ENCODE measurements around the gene NR1H4.
"Not testable (repeated sequence)": the region's sequence is repeated elsewhere in the genome, so short reads cannot be mapped to it uniquely, and the experiment has no call there.

NR1H4 gene

DNA sequence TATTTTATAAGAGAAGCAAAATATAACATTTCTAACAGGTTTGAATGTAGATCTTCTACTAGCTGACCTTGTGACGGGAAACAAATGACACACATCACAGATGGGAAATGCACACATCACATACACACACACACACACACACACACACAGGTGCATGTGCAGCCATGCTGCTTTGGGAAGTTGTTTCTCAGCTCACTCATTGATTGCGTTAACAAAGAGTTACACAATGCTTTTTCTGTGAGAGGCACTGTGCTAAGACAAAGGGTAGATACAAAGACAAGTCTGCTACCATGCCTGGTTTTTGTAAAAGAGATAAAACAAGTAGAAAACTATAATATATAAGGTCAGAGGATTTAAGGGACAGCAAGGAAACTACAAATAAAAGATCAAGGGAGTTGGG lies 1.3 kb upstream of the NR1H4 start:
- DNase-seq (ENCODE audit: low read depth in 1 of 2, low spot score in 1 of 2) = no peak

GRCh38 chr12:100473050-100473715 lies 483 bp upstream of the NR1H4 start:
- no peak for DNase-seq (ENCODE audit: low read depth in 1 of 2, low spot score in 1 of 2)

DNA sequence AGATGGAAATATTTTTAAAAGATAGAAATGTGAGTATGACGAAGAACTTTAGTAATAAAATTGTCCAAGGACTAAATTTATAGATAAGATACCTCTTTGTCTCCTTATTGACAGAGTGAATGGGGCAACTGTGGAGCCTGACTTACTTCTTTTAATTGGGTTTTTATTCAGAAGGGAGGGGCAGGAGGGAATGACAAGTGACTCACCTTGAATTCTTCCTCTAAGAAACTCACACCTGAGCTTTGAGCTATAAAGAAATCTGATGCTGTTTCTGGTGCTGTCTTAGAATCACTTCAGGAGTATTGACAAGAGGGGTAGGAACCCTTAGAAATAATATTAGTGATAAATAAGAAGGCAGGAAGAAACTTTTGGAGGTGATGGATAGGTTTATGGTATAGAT lies 951 bp downstream of the NR1H4 start:
- no peak for DNase-seq (ENCODE audit: low read depth in 1 of 2, low spot score in 1 of 2)

DNA sequence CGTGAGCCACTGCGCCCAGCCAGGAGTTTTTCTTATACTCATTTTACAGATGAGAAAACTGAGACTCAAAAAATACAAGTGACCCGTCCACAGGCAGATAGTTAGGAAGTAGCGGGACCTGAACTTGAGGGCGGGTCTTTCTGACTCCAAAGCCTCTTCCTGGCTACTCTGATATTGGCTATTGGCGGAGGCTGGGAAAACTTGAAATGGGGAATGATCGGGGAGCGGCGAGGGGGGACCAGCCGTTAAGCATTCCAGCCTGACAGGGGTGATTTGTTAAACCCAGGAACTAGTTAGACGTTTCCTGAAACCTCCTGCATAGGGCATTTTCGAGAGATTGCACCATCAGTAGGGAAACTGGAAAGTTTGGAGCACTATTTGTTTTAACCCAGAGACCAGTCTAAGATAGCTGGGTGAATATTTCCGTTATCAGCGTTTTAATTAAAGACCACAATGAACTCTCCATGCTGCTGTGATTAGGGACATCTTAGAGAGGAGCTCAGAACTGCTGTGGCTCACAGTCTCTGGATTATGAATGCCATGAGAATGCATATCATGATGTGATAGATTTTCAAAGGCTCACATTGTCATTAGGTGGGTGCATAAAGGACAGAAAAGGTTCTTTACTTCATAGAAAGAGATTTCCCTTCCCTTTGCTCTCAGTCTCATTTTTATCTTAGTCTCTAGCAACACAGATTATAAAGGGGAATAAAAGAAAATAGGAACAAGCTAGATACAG lies 2.5 kb downstream of the NR1H4 start:
- DNase-seq (ENCODE audit: low read depth in 1 of 2, low spot score in 1 of 2) = no peak

GRCh38 chr12:100481021-100481420 lies 7.4 kb downstream of the NR1H4 start:
- DNase-seq (ENCODE audit: low read depth in 1 of 2, low spot score in 1 of 2) = no peak

- DNase-seq (ENCODE audit: low read depth in 1 of 2, low spot score in 1 of 2) = no peak
These were observed 10.7 kb downstream of the NR1H4 start for GRCh38 chr12:100484183-100484886.

GRCh38 chr12:100484891-100485471 lies 11.3 kb downstream of the NR1H4 start:
- DNase-seq (ENCODE audit: low read depth in 1 of 2, low spot score in 1 of 2) = no peak

DNA sequence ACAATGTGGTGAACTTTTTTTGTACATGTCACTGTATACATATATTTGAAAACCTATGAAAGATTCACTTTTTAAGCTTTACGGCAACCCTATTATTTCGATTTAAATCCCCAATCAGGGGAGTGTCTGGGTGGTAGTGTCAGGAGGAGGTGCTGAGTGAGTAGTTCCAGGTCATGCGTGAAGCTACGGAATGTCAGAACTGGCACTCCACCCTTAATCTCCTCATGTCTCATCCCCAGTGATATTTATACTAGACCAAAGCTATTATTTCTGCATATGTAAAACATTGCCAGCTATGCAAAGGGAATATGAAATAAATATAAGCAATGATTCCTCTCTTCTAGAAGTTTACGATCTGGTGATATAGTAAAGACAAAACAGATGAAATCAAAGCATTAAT lies 12.3 kb downstream of the NR1H4 start:
- DNase-seq (ENCODE audit: low read depth in 1 of 2, low spot score in 1 of 2) = no peak

DNA sequence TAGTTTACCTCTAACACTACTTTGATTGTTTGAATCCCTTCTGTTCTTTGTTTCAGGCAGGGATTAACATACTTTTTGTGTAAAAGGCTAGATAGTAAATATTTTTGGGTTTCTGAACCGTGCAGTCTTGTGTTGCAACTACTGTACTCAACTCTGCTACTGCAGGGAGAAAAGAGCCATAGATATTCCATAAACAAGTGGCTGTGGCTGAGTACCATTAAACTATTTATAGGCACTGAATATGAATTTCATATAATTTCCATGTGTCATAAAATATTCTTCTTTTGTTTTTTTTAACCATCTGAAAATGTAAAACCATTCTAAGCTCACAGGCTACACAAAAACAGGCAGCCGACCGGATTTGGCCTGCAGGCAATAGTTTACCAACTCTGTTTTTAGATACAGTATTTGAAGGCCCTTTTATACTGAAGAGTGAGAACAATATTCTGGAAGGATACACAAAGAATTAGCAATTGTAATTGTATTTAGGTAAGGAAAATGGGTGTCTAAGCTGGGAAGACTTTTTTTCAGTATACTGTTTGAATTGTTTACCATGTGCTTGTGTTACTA lies 15.7 kb downstream of the NR1H4 start:
- DNase-seq (ENCODE audit: low read depth in 1 of 2, low spot score in 1 of 2) = no peak

GRCh38 chr12:100490056-100490455 lies 16.4 kb downstream of the NR1H4 start:
- DNase-seq (ENCODE audit: low read depth in 1 of 2, low spot score in 1 of 2) = no peak

DNA sequence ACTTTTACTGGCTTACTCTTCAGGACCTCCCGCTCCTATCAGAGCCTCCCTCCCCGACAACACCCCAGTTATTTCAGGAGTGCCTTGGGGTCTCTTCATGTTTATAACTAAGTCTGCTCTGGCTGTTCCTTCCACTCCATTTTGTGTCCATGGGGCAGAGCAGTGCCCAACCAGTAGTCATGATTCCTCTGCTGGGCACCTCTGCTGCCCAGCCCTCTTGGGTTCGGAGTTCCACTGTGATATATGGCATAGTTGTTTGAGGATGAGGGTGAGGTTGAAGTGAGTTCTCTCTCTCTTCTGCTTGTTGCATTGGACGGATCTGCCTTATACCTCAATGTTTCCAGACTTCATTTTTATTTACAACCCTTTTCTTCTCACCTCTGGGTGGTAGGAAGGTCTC lies 17.4 kb downstream of the NR1H4 start:
- no peak for DNase-seq (ENCODE audit: low read depth in 1 of 2, low spot score in 1 of 2)

- no peak for DNase-seq (ENCODE audit: low read depth in 1 of 2, low spot score in 1 of 2)
These were observed 19.8 kb downstream of the NR1H4 start for GRCh38 chr12:100493396-100494012.

DNA sequence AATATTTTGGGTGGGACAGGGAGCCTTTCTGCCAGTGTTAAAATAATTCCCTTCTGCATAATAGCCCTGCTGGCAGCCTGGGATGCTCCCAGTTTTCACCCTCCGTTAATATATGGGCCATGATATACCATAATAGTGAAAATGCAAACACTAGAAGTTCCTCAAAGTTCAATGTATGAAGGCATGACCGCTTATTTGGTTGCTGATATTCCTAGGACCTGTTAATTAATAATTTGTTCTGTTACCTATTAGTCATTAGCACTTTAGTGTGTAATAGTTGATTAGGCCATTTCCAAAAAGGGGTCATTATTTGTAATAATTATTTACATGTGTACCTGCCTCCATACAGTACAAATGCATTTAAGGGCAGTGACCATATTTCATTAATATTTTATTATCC lies 20.4 kb downstream of the NR1H4 start:
- no peak for DNase-seq (ENCODE audit: low read depth in 1 of 2, low spot score in 1 of 2)

DNA sequence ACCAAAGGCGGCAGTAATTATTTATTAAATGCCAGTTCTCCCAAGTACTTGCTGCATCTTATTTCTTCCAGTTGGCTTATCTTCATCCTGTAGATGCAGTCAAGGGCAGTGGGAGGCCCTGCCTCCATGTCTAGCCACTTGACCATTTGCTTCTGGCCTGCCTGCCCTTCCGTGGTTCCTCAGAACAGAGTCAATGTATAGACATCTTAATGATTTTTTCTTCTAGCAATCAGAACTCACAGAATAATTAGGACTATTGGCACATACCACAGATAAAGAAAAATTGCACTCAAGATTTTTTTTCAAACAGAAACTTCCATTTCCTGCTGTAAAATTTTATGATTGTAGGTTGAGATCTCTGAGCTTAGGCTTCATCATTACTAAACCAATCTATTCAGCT lies 20.9 kb downstream of the NR1H4 start:
- DNase-seq (ENCODE audit: low read depth in 1 of 2, low spot score in 1 of 2) = no peak

DNA sequence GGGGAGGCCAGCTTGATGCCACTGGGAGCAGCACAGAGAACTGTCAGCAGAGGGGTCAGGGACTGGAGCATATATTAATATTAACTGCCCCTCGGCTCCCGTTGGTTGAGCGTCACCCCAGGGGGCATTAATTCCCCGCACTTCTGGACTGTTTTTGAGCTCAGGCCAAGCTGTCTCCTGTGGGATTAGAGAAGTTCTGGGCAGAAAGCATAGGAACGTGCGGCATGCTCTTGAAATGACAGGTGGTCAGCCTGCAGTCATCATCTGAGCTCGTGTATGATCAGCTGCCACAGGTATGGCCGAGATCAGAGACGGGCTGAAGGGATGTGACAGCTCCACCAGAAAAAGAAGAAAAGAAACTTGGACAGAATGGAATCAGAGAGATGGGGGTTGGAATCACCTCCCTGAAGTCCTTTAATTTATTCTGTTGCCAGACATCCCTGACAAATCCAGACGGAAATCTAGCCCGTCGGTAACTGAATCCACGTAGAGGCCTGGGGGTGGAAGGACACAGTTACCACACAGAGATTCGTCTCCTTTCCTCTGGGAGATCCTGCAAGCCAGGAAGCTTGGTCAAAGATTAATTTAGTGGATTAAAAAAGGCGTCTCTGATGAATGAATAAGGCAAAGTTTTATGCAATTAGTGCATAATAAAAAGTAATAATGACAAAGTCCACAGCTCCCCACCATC lies 23.6 kb downstream of the NR1H4 start:
- no peak for DNase-seq (ENCODE audit: low read depth in 1 of 2, low spot score in 1 of 2)

- DNase-seq (ENCODE audit: low read depth in 1 of 2, low spot score in 1 of 2) = no peak
These were observed 24.5 kb downstream of the NR1H4 start for GRCh38 chr12:100498141-100498540.

- DNase-seq (ENCODE audit: low read depth in 1 of 2, low spot score in 1 of 2) = no peak
These were observed 25.8 kb downstream of the NR1H4 start for GRCh38 chr12:100499416-100499815.

DNA sequence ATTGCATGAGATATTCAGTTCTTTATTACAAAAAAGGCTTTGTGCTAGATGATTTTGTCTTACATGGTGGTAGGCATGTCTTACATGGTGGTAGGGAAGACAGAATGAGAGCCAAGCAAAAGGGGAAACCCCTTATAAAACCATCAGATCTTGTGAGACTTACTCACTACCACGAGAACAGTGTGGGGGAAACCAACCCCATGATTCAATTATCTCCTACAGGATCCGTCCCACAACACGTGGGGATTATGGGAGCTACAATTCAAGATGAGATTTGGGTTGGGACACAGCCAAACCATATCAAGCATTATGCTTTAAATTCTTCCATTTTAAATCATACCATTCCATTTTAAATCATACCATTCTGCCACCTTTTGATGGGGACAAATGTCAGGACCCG lies 29.1 kb downstream of the NR1H4 start:
- DNase-seq (ENCODE audit: low read depth in 1 of 2, low spot score in 1 of 2) = not testable (repeated sequence)

DNA sequence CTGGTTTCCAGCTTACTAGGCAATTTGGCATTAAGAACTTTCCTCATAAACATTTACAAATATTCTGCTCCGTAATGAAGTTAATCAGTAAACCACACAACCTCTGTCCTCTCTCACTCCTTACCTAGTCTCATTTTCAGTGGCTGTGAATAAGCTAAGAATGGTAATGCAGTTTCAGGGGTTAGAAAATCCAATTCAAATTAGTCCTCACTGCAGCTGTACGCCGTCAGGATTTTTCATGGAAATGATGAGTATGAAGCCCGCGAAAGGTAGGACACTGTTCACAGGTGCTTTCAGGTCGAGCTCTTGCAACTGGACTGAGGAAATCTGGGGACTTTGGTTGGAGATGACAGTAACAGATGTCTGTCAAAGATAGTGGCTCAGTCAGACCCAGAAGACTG lies 29.6 kb downstream of the NR1H4 start:
- DNase-seq (ENCODE audit: low read depth in 1 of 2, low spot score in 1 of 2) = no peak

- no peak for DNase-seq (ENCODE audit: low read depth in 1 of 2, low spot score in 1 of 2)
These were observed 31.1 kb downstream of the NR1H4 start for GRCh38 chr12:100504804-100505203.

- DNase-seq (ENCODE audit: low read depth in 1 of 2, low spot score in 1 of 2) = no peak
These were observed 35.1 kb downstream of the NR1H4 start for GRCh38 chr12:100508751-100509150.

Measured in stimulated activated CD4-positive, alpha-beta T cell treated with anti-CD3 and anti-CD28 coated beads, Interleukin-15, amount 100 ng/mL, for 1 hour (primary cell).